Stimulated activated CD4-positive, alpha-beta T cell treated with anti-CD3 and anti-CD28 coated beads, Interleukin-4, amount 100 ng/mL, for 24 hours (primary cell): ENCODE results near the gene CHPF2.

Source experiments
- DNase-seq: peaks from one replicate; pipeline ENCODE4 v3.0.0-alpha.2; 2020

CHPF2 gene

GRCh38 chr7:151236406-151236805 is 4.1 kb downstream of the CHPF2 start:
- DNase-seq = no peak

GRCh38 chr7:151237244-151238189 is 5.2 kb downstream of the CHPF2 start:
- DNase-seq = no peak

- DNase-seq = no peak
Measured at GRCh38 chr7:151238190-151238810, 6.0 kb downstream of the CHPF2 start.

- DNase-seq = no peak
Measured at GRCh38 chr7:151238924-151239836, 6.9 kb downstream of the CHPF2 start.

- DNase-seq = no peak
Measured at GRCh38 chr7:151239837-151240459, 7.7 kb downstream of the CHPF2 start.

GRCh38 chr7:151240536-151240935 is 8.3 kb downstream of the CHPF2 start:
- DNase-seq = no peak

- DNase-seq = no peak
Measured at GRCh38 chr7:151240942-151241754, 8.9 kb downstream of the CHPF2 start.

- DNase-seq = no peak
Measured at GRCh38 chr7:151241755-151242096, 9.4 kb downstream of the CHPF2 start.

- no peak for DNase-seq
Measured at GRCh38 chr7:151242159-151243044, 10.1 kb downstream of the CHPF2 start.

- no peak for DNase-seq
Measured at GRCh38 chr7:151243045-151243349, 10.7 kb downstream of the CHPF2 start.

- DNase-seq = peak; percentile 33
Measured at GRCh38 chr7:151243408-151244195, 11.3 kb downstream of the CHPF2 start.

GRCh38 chr7:151244196-151244840 is 12.0 kb downstream of the CHPF2 start:
- peak; percentile 63 for DNase-seq

GRCh38 chr7:151244841-151245346 is 12.6 kb downstream of the CHPF2 start:
- no peak for DNase-seq

GRCh38 chr7:151245360-151246101 is 13.2 kb downstream of the CHPF2 start:
- peak; percentile 52 for DNase-seq

- DNase-seq = no peak
Measured at GRCh38 chr7:151246102-151246850, 14.0 kb downstream of the CHPF2 start.

- no peak for DNase-seq
Measured at GRCh38 chr7:151246851-151247580, 14.7 kb downstream of the CHPF2 start.
